IMR-90 (cell line): ENCODE measurements around the gene PTH1R. TPM values are rescaled to one million over a fixed set of nuclear protein-coding genes. Genes with fewer than 3 reads are reported as not detected.

ENCODE experiments used
- ATAC-seq: fragments of 200-7000 bp; cut with Tn5 transposase; 2 replicates; pipeline ENCODE4 v1.9.1; 2020; ENCODE audit warnings: low read depth, mild to moderate bottlenecking, moderate library complexity
- BruUV-seq: library from RNA; stranded (reverse); fragments of 400-500 nt; replicated peaks from 2 replicates; lab custom pipeline; 2021; lab: Mats Ljungman, UMichigan
- CTCF ChIA-PET: fragments of 300-600 bp; formaldehyde crosslinking; extraction: SDS; loops from one replicate; lab custom pipeline; 2021; ENCODE audit warnings: antibody characterized with exemption; lab: Yijun Ruan, JAX
- POLR2A ChIA-PET: fragments of 300-600 bp; sonication (Branson Sonifier 250); formaldehyde crosslinking; loops from one replicate; lab custom pipeline; 2022; ENCODE audit warnings: antibody characterized with exemption; ENCODE audit not compliant: unreplicated experiment; lab: Charles Lee
- DNase-seq: peaks from one replicate; pipeline ENCODE4 v3.0.0; 2013
- H2AFZ ChIP-seq: replicated peaks from 2 replicates; pipeline ENCODE3; 2013; ENCODE audit warnings: low read length, mild to moderate bottlenecking; ENCODE audit not compliant: poor library complexity
- H2AK5ac ChIP-seq: 2 replicates; pipeline ENCODE4 v1.6.1; 2013; ENCODE audit warnings: low read depth, low read length, inconsistent platforms
- H2AK9ac ChIP-seq: replicated peaks from 2 replicates; pipeline ENCODE3; 2013; ENCODE audit warnings: mild to moderate bottlenecking, low read depth, low read length, moderate library complexity; ENCODE audit not compliant: poor library complexity
- H2BK120ac ChIP-seq: 2 replicates; pipeline ENCODE4 v1.6.1; 2013; ENCODE audit warnings: low read depth, low read length, inconsistent platforms
- H2BK15ac ChIP-seq: 3 replicates; pipeline ENCODE4 v1.6.1; 2013; ENCODE audit warnings: low read depth, low read length, inconsistent platforms
- H2BK20ac ChIP-seq: 2 replicates; pipeline ENCODE4 v1.6.1; 2013; ENCODE audit warnings: low read depth, mild to moderate bottlenecking, inconsistent platforms, low read length, moderate library complexity
- H2BK5ac ChIP-seq: 2 replicates; pipeline ENCODE4 v1.6.1; 2013; ENCODE audit warnings: mild to moderate bottlenecking, low read depth, low read length, inconsistent platforms; ENCODE audit not compliant: poor library complexity, severe bottlenecking
- H3K14ac ChIP-seq: replicated peaks from 2 replicates; pipeline ENCODE4 v1.6.1; 2013; ENCODE audit warnings: low read depth, low read length, inconsistent platforms
- H3K18ac ChIP-seq: 2 replicates; pipeline ENCODE4 v1.6.1; 2013; ENCODE audit warnings: low read depth, low read length, control low read depth
- H3K23ac ChIP-seq: 2 replicates; pipeline ENCODE4 v1.6.1; 2013; ENCODE audit warnings: low read depth, low read length, inconsistent platforms
- H3K27ac ChIP-seq: 2 replicates; pipeline ENCODE4 v1.5.1; 2013; ENCODE audit warnings: mild to moderate bottlenecking, control low read depth, low read length; ENCODE audit not compliant: insufficient read depth
- H3K27me3 ChIP-seq: 2 replicates; pipeline ENCODE4 v1.6.1; 2013; ENCODE audit warnings: low read length; ENCODE audit not compliant: control insufficient read depth, insufficient read depth
- H3K36me3 ChIP-seq: 2 replicates; pipeline ENCODE4 v1.6.1; 2013; ENCODE audit warnings: low read length, mixed read lengths; ENCODE audit not compliant: control insufficient read depth, insufficient read depth
- H3K4ac ChIP-seq: 2 replicates; pipeline ENCODE4 v1.6.1; 2013; ENCODE audit warnings: low read depth, low read length, inconsistent platforms
- H3K4me1 ChIP-seq: 2 replicates; pipeline ENCODE4 v1.6.1; 2013; ENCODE audit warnings: low read length, mixed read lengths; ENCODE audit not compliant: control insufficient read depth, insufficient read depth
- H3K4me2 ChIP-seq: 2 replicates; pipeline ENCODE4 v1.6.1; 2013; ENCODE audit warnings: low read depth, mild to moderate bottlenecking, control low read depth, low read length, moderate library complexity
- H3K4me3 ChIP-seq: 2 replicates; pipeline ENCODE4 v1.5.1; 2013; ENCODE audit warnings: low read depth, mild to moderate bottlenecking, control low read depth, low read length, moderate library complexity; ENCODE audit not compliant: insufficient read depth
- H3K56ac ChIP-seq: 2 replicates; pipeline ENCODE4 v1.6.1; 2013; ENCODE audit warnings: low read length, inconsistent platforms; ENCODE audit not compliant: insufficient read depth; ENCODE audit errors: extremely low read depth
- H3K79me1 ChIP-seq, 2 experiments: 2 replicates each; pipeline ENCODE4 v1.6.1; 2013; ENCODE audit warnings: low read length in 2 of 2, inconsistent platforms in 1 of 2, low read depth in 1 of 2
- H3K9ac ChIP-seq: 2 replicates; pipeline ENCODE4 v1.6.1; 2013; ENCODE audit warnings: low read depth, low read length, control low read depth
- H3K9me1 ChIP-seq: 2 replicates; pipeline ENCODE4 v1.6.1; 2013; ENCODE audit warnings: low read length, inconsistent platforms; ENCODE audit not compliant: insufficient read depth
- H3K9me3 ChIP-seq: 2 replicates; pipeline ENCODE4 v1.6.1; 2013; ENCODE audit warnings: low read length; ENCODE audit not compliant: control insufficient read depth, insufficient read depth
- H4K20me1 ChIP-seq: 2 replicates; pipeline ENCODE4 v1.6.1; 2013; ENCODE audit warnings: low read length, inconsistent platforms; ENCODE audit not compliant: insufficient read depth
- H4K5ac ChIP-seq: 2 replicates; pipeline ENCODE4 v1.6.1; 2013; ENCODE audit warnings: mild to moderate bottlenecking, low read depth, low read length, control low read depth
- H4K8ac ChIP-seq, 2 experiments: 2 replicates each; pipeline ENCODE4 v1.6.1; 2013; ENCODE audit warnings: low read depth in 2 of 2, low read length in 2 of 2, control low read depth in 1 of 2, inconsistent platforms in 1 of 2
- H4K91ac ChIP-seq: 2 replicates; pipeline ENCODE4 v1.6.1; 2013; ENCODE audit warnings: low read depth, low read length, inconsistent platforms; ENCODE audit not compliant: insufficient read depth
- BHLHE40 ChIP-seq: fragments of 150-350 bp; IDR thresholded peaks from 2 replicates; pipeline ENCODE4 v1.6.1; 2016; ENCODE audit warnings: mild to moderate bottlenecking, low read depth, low read length
- RCOR1 ChIP-seq: IDR thresholded peaks from 2 replicates; pipeline ENCODE4 v1.6.1; 2012; ENCODE audit warnings: mild to moderate bottlenecking, low read length, improper control_type of control experiment; ENCODE audit not compliant: insufficient replicate concordance
- USF2 ChIP-seq: fragments of 150-350 bp; IDR thresholded peaks from 2 replicates; pipeline ENCODE4 v1.6.1; 2017; ENCODE audit warnings: mild to moderate bottlenecking, antibody characterized with exemption, low read length, low read depth
- WGBS, 2 experiments: methylation state at CpG; one replicate each; pipeline versions ENCODE4 v1.1.5 to v1.1.7; 2013; ENCODE audit warnings: missing lambda C conversion rate in 2 of 2; ENCODE audit not compliant: insufficient read length in 1 of 2; ENCODE audit errors: extremely low coverage in 2 of 2; 5-methylcytosine and 5-hydroxymethylcytosine counted together
- dilution Hi-C: fragments of 300-500 bp; cut with HindIII; formaldehyde crosslinking; loops from one replicate; pipeline ENCODE4 v1.14.3; 2018; ENCODE audit warnings: low sequenced_read_pairs; ENCODE audit not compliant: unreplicated experiment
- in situ Hi-C: fragments of 300-500 bp; cut with MboI; formaldehyde crosslinking; loops from 3 replicates; pipeline ENCODE4 v1.14.3; 2019; ENCODE audit warnings: low sequenced_read_pairs, inconsistent platforms, mixed read lengths
- intact Hi-C: fragments of 100-400 bp; cut with micrococcal nuclease; formaldehyde crosslinking; loops from 2 replicates; pipeline ENCODE4 v1.10.0; 2022
- polyA plus RNA-seq, 3 experiments: library from polyadenylated mRNA; depleted of rRNA; stranded (reverse); fragments of >200 nt; gene quantifications; 2 replicates each; pipeline ENCODE4 v1.2.3, GENCODE V29; 2012; ENCODE audit warnings: low replicate concordance in 1 of 3
- total RNA-seq: library from RNA; depleted of rRNA; stranded (reverse); fragments of >200 nt; gene quantifications from 2 replicates; pipeline ENCODE4 v1.2.3, GENCODE V29; 2012

The PTH1R gene
- total and polyA plus RNA-seq, 2 of the 4 experiments (the other 2 are of a cell fraction) = 0.15 to 0.18 TPM

- ATAC-seq (no peak), DNase-seq (no peak)
- Histone ChIP-seq H2BK120ac (no peak overlapping the region), H3K9ac (no peak overlapping the region), H2AK9ac (no peak overlapping the region), H3K23ac (no peak overlapping the region), H3K4me2 (no peak overlapping the region), H3K18ac (no peak overlapping the region), H4K5ac (no peak overlapping the region), H3K9me3 (peaks cover 13% of the 10 kb centered on the region), H3K14ac (no peak overlapping the region), H4K8ac (no peak overlapping the region), H4K20me1 (no peaks in the 10 kb centered on the region), H3K56ac (no peak overlapping the region), H2BK15ac (no peak overlapping the region), H3K4me3 (no peak overlapping the region), H2AFZ (no peak overlapping the region), H2BK20ac (no peak overlapping the region; the same call in 1 of the 2 replicates), H4K91ac (no peak overlapping the region), H2AK5ac (no peak overlapping the region), H3K9me1 (peaks cover 12% of the 10 kb centered on the region), H3K4me1 (peaks cover 7% of the 10 kb centered on the region; the same call in 1 of the 2 replicates), H3K79me1 (peaks cover 0 to 5% of the 10 kb centered on the region in 2 experiments; a peak in 1 of 4 replicates), H2BK5ac (no peak overlapping the region), H3K36me3 (peaks cover 23% of the 10 kb centered on the region), H3K27me3 (no peaks in the 10 kb centered on the region), H3K4ac (no peak overlapping the region), H3K27ac (no peak overlapping the region)
- 86% methylated on average over 3 of the region's 8 CpGs; no CpG with 5 or more reads in 1 of the 2 experiments for WGBS, 2 experiments
- intact Hi-C loops = no loop called here
- CTCF ChIA-PET = no interaction called here
- BruUV-seq = no TSS peak
- dilution Hi-C loops = no loop called here
- POLR2A ChIA-PET = no interaction called here
- in situ Hi-C loops = loop anchor here (10.0 kb wide), 1 partner anchor 409 kb away; no protein-coding TSS in a partner anchor
- no peak for TF ChIP-seq RCOR1
- no peak for TF ChIP-seq USF2
- no peak for TF ChIP-seq BHLHE40
Observed at GRCh38 chr3:46915297-46915822, 37.8 kb downstream of the PTH1R start.
